AG04450 (cell line): ENCODE results near the gene OSBPL10. TPM values are rescaled to one million over a fixed set of nuclear protein-coding genes. Genes with fewer than 3 reads are reported as not detected.

Experiments used
- CTCF ChIA-PET: fragments of 300-600, 350-600 bp; formaldehyde crosslinking; extraction: SDS; loops from one replicate; lab custom pipeline; 2022; ENCODE audit warnings: antibody characterized with exemption, inconsistent platforms; lab: Charles Lee
- POLR2A ChIA-PET: fragments of 350-600 bp; formaldehyde crosslinking; extraction: SDS; loops from one replicate; lab custom pipeline; 2021; ENCODE audit warnings: antibody characterized with exemption, inconsistent platforms; lab: Yijun Ruan, JAX
- DNase-seq: peaks from one replicate; pipeline ENCODE4 v3.0.0-alpha.2; 2011; ENCODE audit warnings: low read depth, low spot score
- H3K27ac ChIP-seq: one replicate; pipeline ENCODE4 v1.5.1; 2012; ENCODE audit warnings: low read depth, low read length, control low read depth
- H3K27me3 ChIP-seq: one replicate; pipeline ENCODE4 v1.6.0; 2012; ENCODE audit warnings: low read length; ENCODE audit not compliant: control insufficient read depth, insufficient read depth
- H3K4me3 ChIP-seq: 2 replicates; pipeline ENCODE4 v1.5.1; 2011; ENCODE audit warnings: mild to moderate bottlenecking, low read depth, low read length, control low read depth
- H3K9me3 ChIP-seq: 2 replicates; pipeline ENCODE4 v1.5.1; 2012; ENCODE audit warnings: low read length; ENCODE audit not compliant: control insufficient read depth, insufficient read depth
- polyA plus RNA-seq: library from polyadenylated mRNA; depleted of rRNA; stranded (reverse); fragments of >200 nt; gene quantifications from 2 replicates; pipeline ENCODE4 v1.2.3, GENCODE V29; 2011
- TF ChIP-seq, protein P1 (sequence below): IDR thresholded peaks from 2 replicates; pipeline ENCODE4 v1.5.1; 2011; ENCODE audit warnings: low read depth, low read length, control low read depth, inconsistent platforms

Gene OSBPL10
- polyA plus RNA-seq, 1 experiment = 13.2 TPM

DNA sequence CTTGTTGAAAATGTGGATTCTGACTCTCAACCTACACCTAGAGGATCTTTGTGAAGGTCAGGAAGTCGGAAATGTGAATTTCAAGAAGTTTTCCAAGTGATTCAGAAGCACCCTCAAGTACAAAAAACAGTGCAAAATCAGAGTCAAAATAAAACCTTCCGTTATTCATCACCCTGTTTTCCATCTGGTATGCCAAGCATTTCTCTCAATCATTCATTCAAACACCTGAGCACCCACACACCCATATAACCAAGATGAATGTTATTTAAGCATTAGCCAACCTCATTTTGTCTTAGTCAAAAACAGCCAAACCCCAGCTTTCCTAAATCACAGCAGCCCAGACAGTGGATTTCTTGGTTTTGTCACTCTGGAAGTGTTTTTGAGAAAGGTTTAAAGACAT lies 91.1 kb downstream of the OSBPL10 start:
- H3K27ac ChIP-seq = no peak overlapping the region
- H3K4me3 ChIP-seq = no peak overlapping the region
- DNase-seq = no peak
- ChIA-PET CTCF (no interaction called here), POLR2A (no interaction called here)
- TF ChIP-seq, protein P1, sequence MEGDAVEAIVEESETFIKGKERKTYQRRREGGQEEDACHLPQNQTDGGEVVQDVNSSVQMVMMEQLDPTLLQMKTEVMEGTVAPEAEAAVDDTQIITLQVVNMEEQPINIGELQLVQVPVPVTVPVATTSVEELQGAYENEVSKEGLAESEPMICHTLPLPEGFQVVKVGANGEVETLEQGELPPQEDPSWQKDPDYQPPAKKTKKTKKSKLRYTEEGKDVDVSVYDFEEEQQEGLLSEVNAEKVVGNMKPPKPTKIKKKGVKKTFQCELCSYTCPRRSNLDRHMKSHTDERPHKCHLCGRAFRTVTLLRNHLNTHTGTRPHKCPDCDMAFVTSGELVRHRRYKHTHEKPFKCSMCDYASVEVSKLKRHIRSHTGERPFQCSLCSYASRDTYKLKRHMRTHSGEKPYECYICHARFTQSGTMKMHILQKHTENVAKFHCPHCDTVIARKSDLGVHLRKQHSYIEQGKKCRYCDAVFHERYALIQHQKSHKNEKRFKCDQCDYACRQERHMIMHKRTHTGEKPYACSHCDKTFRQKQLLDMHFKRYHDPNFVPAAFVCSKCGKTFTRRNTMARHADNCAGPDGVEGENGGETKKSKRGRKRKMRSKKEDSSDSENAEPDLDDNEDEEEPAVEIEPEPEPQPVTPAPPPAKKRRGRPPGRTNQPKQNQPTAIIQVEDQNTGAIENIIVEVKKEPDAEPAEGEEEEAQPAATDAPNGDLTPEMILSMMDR = no peak
- no peaks in the 10 kb centered on the region for H3K9me3 ChIP-seq
- no peaks in the 10 kb centered on the region for H3K27me3 ChIP-seq

DNA sequence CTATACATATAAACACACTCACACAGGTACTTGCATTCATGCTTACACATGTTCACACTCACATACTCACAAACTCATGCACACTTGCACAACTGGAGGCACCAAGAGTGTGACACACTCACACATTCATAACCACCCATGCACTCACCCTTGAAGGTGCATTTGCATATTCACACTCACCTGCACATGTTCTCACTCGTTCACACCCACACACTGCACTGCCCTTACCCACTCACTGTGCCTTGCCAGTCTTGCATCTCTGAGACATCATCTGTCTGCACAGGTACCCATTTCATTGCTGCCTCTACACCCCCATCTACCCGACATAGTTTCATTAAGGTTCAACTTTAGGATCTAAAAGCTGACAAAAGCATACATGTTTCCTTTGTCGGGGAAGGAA lies 95.8 kb downstream of the OSBPL10 start:
- no peaks in the 10 kb centered on the region for H3K27me3 ChIP-seq
- H3K9me3 ChIP-seq = no peaks in the 10 kb centered on the region
- POLR2A ChIA-PET = no interaction called here
- no peak for DNase-seq
- no peak overlapping the region for H3K27ac ChIP-seq
- TF ChIP-seq, protein P1 = no peak
- CTCF ChIA-PET = no interaction called here
- no peak overlapping the region for H3K4me3 ChIP-seq

DNA sequence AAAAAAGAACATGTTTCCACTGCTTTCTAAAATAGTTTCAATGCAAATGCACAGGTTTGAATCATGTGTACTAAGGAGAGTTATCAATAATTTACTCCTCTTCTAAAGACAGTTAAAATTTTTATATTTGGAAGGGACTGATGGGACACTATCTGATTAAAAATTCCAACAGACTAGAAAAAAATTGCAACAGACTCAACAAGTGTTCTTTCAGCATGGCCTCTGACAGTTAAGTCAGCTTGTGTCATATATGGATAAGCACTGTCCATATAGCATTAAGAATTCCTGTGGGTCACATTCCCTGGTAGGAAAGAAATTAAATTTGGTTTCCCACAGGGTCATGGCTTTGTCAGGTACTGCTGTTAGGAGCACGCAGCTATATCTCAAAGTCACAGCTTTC lies 96.8 kb downstream of the OSBPL10 start:
- no peak overlapping the region for H3K27ac ChIP-seq
- no peaks in the 10 kb centered on the region for H3K27me3 ChIP-seq
- H3K9me3 ChIP-seq = no peaks in the 10 kb centered on the region
- TF ChIP-seq, protein P1 = no peak
- no peak overlapping the region for H3K4me3 ChIP-seq
- ChIA-PET POLR2A (no interaction called here), CTCF (no interaction called here)
- no peak for DNase-seq

DNA sequence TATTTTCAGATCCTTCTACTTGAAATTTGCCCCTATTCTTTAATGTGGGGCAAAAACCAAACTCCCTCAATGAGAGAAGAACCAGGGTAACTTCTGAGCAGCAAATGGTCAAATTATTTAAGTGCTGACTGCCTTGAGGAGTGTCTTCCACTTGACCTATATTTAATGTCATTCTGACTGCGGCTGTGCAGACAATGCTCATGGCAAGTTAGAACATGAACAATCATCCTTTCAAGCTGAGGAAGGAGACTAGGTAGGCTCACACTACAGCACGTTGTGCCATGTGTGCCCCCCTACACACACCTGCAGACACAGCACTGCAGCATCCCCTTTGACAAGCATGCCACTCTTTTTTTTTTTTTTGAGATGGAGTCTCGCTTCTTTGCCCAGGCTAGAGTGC lies 98.2 kb downstream of the OSBPL10 start:
- CTCF ChIA-PET = no interaction called here

DNA sequence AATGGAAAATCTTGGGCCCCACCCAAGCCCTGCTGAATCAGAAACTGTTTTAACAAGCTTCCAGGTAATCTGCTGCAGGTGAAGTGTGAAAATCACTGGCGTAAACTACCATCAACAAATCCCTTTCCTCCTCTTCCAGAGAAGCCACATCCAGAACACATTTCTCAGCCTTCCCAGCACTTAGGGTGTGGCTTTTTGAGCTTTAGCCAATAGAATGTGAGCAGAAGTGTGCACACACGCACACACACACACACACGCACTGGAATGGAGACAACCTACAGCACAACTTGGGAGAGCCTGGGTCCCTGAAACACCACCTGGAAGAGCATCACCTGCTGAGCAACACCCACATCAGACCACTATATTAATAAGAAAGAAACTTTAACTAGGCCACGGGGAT lies 98.6 kb downstream of the OSBPL10 start:
- H3K27ac ChIP-seq = no peak overlapping the region
- ChIA-PET POLR2A (no interaction called here), CTCF (no interaction called here)
- TF ChIP-seq, protein P1 = no peak
- no peaks in the 10 kb centered on the region for H3K9me3 ChIP-seq
- no peak for DNase-seq
- H3K4me3 ChIP-seq = no peak overlapping the region
- no peaks in the 10 kb centered on the region for H3K27me3 ChIP-seq

More for the DNA sequence above, 98.2 kb downstream of the OSBPL10 start:
- DNase-seq = no peak
- POLR2A ChIA-PET = no interaction called here
- Histone ChIP-seq H3K27ac (no peak overlapping the region), H3K9me3 (no peaks in the 10 kb centered on the region), H3K27me3 (no peaks in the 10 kb centered on the region), H3K4me3 (no peak overlapping the region)
- TF ChIP-seq, protein P1 = no peak
